ENCODE measurements around the gene TLCD2.
A peak's percentile ranks its signal among the peaks of the same experiment; 100 is the strongest.
"Not testable (repeated sequence)": the region's sequence is repeated elsewhere in the genome, so short reads cannot be mapped to it uniquely, and the experiment has no call there.

The TLCD2 gene

GRCh38 chr17:1724351-1724868 is 14.2 kb upstream of the TLCD2 start, which contains the start of gene WDR81:
Gene WDR81 (plus strand): TSS chr17:1724704. CDS start chr17:1724960, 256 bp downstream.
- Mint-ChIP-seq H3K27me3 (ENCODE audit: low read depth, poor library complexity) (no peaks in the 10 kb centered on the region), H3K9me3 (no peaks in the 10 kb centered on the region), H3K27ac (no peak within 1 kb of the TSS), H3K4me1 (peaks cover 23% of the 10 kb centered on the region), H3K4me3 (peak within 1 kb of the TSS; percentile 73), H3K36me3 (ENCODE audit: low read depth) (no peaks in the 10 kb centered on the region)
- DNase-seq: peak; percentile 89
- no peak for TF ChIP-seq CTCF (IDR thresholded peaks at IDR 0.05)

- not testable (repeated sequence) for H3K27ac Mint-ChIP-seq; H3K27me3 Mint-ChIP-seq (ENCODE audit: low read depth, poor library complexity); H3K4me3 Mint-ChIP-seq; DNase-seq; H3K36me3 Mint-ChIP-seq (ENCODE audit: low read depth); H3K9me3 Mint-ChIP-seq
- H3K4me1 Mint-ChIP-seq: peaks cover 31% of the 10 kb centered on the region
Observed at GRCh38 chr17:1722022-1722421, 11.8 kb upstream of the TLCD2 start.

- H3K9me3 Mint-ChIP-seq: no peaks in the 10 kb centered on the region
- peak; percentile 98 for TF ChIP-seq CTCF (IDR thresholded peaks at IDR 0.05)
- H3K27ac Mint-ChIP-seq: no peak overlapping the region
- no peak overlapping the region for H3K4me3 Mint-ChIP-seq
- peaks cover 34% of the 10 kb centered on the region for H3K4me1 Mint-ChIP-seq
- no peaks in the 10 kb centered on the region for H3K36me3 Mint-ChIP-seq (ENCODE audit: low read depth)
- H3K27me3 Mint-ChIP-seq (ENCODE audit: low read depth, poor library complexity): peaks cover 3% of the 10 kb centered on the region
- peak; percentile 73 for DNase-seq
Observed at GRCh38 chr17:1720856-1721386, 10.7 kb upstream of the TLCD2 start.

GRCh38 chr17:1718362-1719165 is 8.4 kb upstream of the TLCD2 start:
- H3K4me3 Mint-ChIP-seq: peak overlapping the region; percentile 92
- peaks cover 51% of the 10 kb centered on the region for H3K4me1 Mint-ChIP-seq
- H3K27ac Mint-ChIP-seq: peak overlapping the region; percentile 100
- H3K36me3 Mint-ChIP-seq (ENCODE audit: low read depth): no peaks in the 10 kb centered on the region
- DNase-seq: no peak
- no peaks in the 10 kb centered on the region for H3K9me3 Mint-ChIP-seq
- no peak for TF ChIP-seq CTCF (IDR thresholded peaks at IDR 0.05)
- peaks cover 3% of the 10 kb centered on the region for H3K27me3 Mint-ChIP-seq (ENCODE audit: low read depth, poor library complexity)

- peaks cover 7% of the 10 kb centered on the region for H3K27me3 Mint-ChIP-seq (ENCODE audit: low read depth, poor library complexity)
- no peaks in the 10 kb centered on the region for H3K36me3 Mint-ChIP-seq (ENCODE audit: low read depth)
- H3K27ac Mint-ChIP-seq: peak overlapping the region; percentile 100
Observed at GRCh38 chr17:1716912-1717695, 6.9 kb upstream of the TLCD2 start.

More at GRCh38 chr17:1716912-1717695, 6.9 kb upstream of the TLCD2 start:
- Mint-ChIP-seq H3K9me3 (no peaks in the 10 kb centered on the region), H3K4me1 (peaks cover 65% of the 10 kb centered on the region), H3K4me3 (peak overlapping the region; percentile 92)
- no peak for TF ChIP-seq CTCF (IDR thresholded peaks at IDR 0.05)
- peak; percentile 84 for DNase-seq
